ENCODE data around the gene CD2.

GRCh38 chr1:116769561-116769977, 15.3 kb downstream of the CD2 start:
- TF ChIP-seq CTCF (IDR thresholded peaks at IDR 0.05) (no peak), POLR2A (IDR thresholded peaks at IDR 0.05) (no peak)
